PC-9 (cell line): ENCODE results near the gene C2CD5. TPM values are rescaled to one million over a fixed set of nuclear protein-coding genes. Genes with fewer than 3 reads are reported as not detected.

ENCODE experiments used
- BruUV-seq: library from RNA; stranded (reverse); fragments of 400-500 nt; replicated peaks from 2 replicates; lab custom pipeline; 2021; lab: Mats Ljungman, UMichigan
- CTCF ChIA-PET: fragments of 300-600 bp; sonication (Branson Sonifier 250); formaldehyde crosslinking; loops from one replicate; lab custom pipeline; 2022; ENCODE audit warnings: antibody characterized with exemption; lab: Charles Lee
- POLR2A ChIA-PET: fragments of 300-600 bp; sonication (Branson Sonifier 250); formaldehyde crosslinking; loops from one replicate; lab custom pipeline; 2022; ENCODE audit warnings: antibody characterized with exemption; ENCODE audit not compliant: unreplicated experiment; lab: Charles Lee
- DNase-seq, 2 experiments: peaks; one replicate each; pipeline versions ENCODE4 v3.0.0 to v3.0.0-alpha.2; 2015 to 2022; ENCODE audit warnings: mixed read lengths in 1 of 2
- H2AFZ ChIP-seq: fragments of 200-600 bp; sonication (generic); 2 replicates; pipeline ENCODE4 v1.8.1; 2017; ENCODE audit warnings: antibody characterized with exemption
- H3F3A ChIP-seq: fragments of 200-600 bp; sonication (generic); 2 replicates; pipeline ENCODE4 v1.8.1; 2017; ENCODE audit warnings: antibody characterized with exemption, mild to moderate bottlenecking, low read depth; ENCODE audit not compliant: insufficient read depth
- H3K27ac ChIP-seq: fragments of 200-600 bp; sonication (generic); 2 replicates; pipeline ENCODE4 v1.6.1; 2016; ENCODE audit warnings: mixed run types
- H3K27me3 ChIP-seq: fragments of 200-600 bp; sonication (generic); 2 replicates; pipeline ENCODE4 v1.6.1; 2016; ENCODE audit warnings: low read depth, mixed run types; ENCODE audit not compliant: insufficient read depth
- H3K36me3 ChIP-seq: fragments of 200-600 bp; sonication (generic); 2 replicates; pipeline ENCODE4 v1.6.1; 2016; ENCODE audit warnings: low read depth, mixed run types
- H3K4me1 ChIP-seq: fragments of 200-600 bp; sonication (generic); replicated peaks from 2 replicates; pipeline ENCODE4 v1.6.1; 2016; ENCODE audit warnings: mixed run types; ENCODE audit not compliant: insufficient read depth
- H3K4me2 ChIP-seq: fragments of 200-600 bp; sonication (generic); 2 replicates; pipeline ENCODE4 v1.6.1; 2017; ENCODE audit warnings: mixed run types
- H3K4me3 ChIP-seq: fragments of 200-600 bp; sonication (generic); 2 replicates; pipeline ENCODE4 v1.6.1; 2016; ENCODE audit warnings: mixed run types
- H3K79me2 ChIP-seq: fragments of 200-600 bp; sonication (generic); 2 replicates; pipeline ENCODE4 v1.6.1; 2017; ENCODE audit warnings: low read depth, mixed run types
- H3K9me2 ChIP-seq: fragments of 200-600 bp; sonication (generic); 2 replicates; pipeline ENCODE4 v1.8.1; 2017; ENCODE audit warnings: mild to moderate bottlenecking; ENCODE audit not compliant: insufficient read depth
- H3K9me3 ChIP-seq: fragments of 200-600 bp; sonication (generic); 2 replicates; pipeline ENCODE4 v1.8.1; 2016; ENCODE audit warnings: low read depth; ENCODE audit not compliant: insufficient read depth
- H4K20me1 ChIP-seq: fragments of 200-600 bp; sonication (generic); 2 replicates; pipeline ENCODE4 v1.8.1; 2017; ENCODE audit not compliant: insufficient read depth
- EZH2 ChIP-seq: fragments of 200-600 bp; sonication (generic); IDR thresholded peaks from 2 replicates; pipeline ENCODE4 v1.8.0; 2017; ENCODE audit warnings: antibody characterized with exemption, low read depth
- intact Hi-C: fragments of 100-400 bp; cut with micrococcal nuclease; formaldehyde crosslinking; loops from one replicate; pipeline ENCODE4 v1.10.0; 2022; ENCODE audit not compliant: unreplicated experiment
- total RNA-seq: library from RNA; stranded (reverse); gene quantifications from 2 replicates; pipeline ENCODE4 v1.2.3, GENCODE V29; 2021
- TF ChIP-seq, protein P1 (sequence below): fragments of 200-600 bp; sonication (generic); conservative IDR thresholded peaks from 2 replicates; pipeline ENCODE4 v1.6.1; 2017; ENCODE audit warnings: mixed run types, antibody characterized with exemption, mild to moderate bottlenecking, moderate library complexity

C2CD5 gene
- total RNA-seq, 1 experiment from 2014 or later = 28.6 TPM

DNA sequence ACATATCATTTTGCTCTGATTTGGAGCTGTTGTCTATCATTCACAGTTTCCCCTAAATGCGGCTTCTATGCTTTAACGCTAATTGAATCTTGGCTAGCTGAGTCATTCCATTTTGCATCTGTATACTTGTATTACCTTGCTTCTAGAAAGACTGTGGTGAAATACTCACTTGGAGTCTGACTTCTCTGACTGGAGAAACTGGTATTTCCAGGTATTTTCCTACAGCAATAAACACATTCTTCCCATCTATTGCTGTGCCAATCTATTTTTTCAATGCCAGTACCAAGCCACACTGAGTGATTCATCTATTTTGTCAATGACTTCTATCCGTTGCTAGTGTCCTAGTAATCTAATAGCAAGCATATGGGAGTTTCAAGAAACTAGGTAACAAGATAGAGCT is 133.9 kb downstream of the C2CD5 start:
- Histone ChIP-seq H3K27me3 (no peaks in the 10 kb centered on the region), H3K9me2 (no peaks in the 10 kb centered on the region), H3K9me3 (peaks cover 10% of the 10 kb centered on the region), H3K79me2 (no peaks in the 10 kb centered on the region), H3K36me3 (no peaks in the 10 kb centered on the region), H3F3A (peaks cover 36% of the 10 kb centered on the region), H3K27ac (peak overlapping the region; percentile 84), H3K4me3 (no peak overlapping the region), H3K4me1 (peaks cover 55% of the 10 kb centered on the region), H3K4me2 (peak overlapping the region; percentile 51; the same call in 1 of the 2 replicates), H4K20me1 (no peaks in the 10 kb centered on the region), H2AFZ (no peak overlapping the region)
- ChIA-PET POLR2A (interaction anchor here (0.6 to 1.2 kb wide), 2 partner anchors 26 to 33 kb away, joined by 4 to 14 read pairs; no protein-coding TSS in a partner anchor), CTCF (interaction anchor here (0.6 kb wide), 1 partner anchor 48 kb away, joined by 4 read pairs; no protein-coding TSS in a partner anchor)
- peak; percentile 45 to 98 for DNase-seq
- intact Hi-C loops = loop anchor here (1.0 to 10.0 kb wide), 2 partner anchors 27 to 136 kb away; no protein-coding TSS in a partner anchor
- BruUV-seq = no TSS peak
- TF ChIP-seq, protein P1, sequence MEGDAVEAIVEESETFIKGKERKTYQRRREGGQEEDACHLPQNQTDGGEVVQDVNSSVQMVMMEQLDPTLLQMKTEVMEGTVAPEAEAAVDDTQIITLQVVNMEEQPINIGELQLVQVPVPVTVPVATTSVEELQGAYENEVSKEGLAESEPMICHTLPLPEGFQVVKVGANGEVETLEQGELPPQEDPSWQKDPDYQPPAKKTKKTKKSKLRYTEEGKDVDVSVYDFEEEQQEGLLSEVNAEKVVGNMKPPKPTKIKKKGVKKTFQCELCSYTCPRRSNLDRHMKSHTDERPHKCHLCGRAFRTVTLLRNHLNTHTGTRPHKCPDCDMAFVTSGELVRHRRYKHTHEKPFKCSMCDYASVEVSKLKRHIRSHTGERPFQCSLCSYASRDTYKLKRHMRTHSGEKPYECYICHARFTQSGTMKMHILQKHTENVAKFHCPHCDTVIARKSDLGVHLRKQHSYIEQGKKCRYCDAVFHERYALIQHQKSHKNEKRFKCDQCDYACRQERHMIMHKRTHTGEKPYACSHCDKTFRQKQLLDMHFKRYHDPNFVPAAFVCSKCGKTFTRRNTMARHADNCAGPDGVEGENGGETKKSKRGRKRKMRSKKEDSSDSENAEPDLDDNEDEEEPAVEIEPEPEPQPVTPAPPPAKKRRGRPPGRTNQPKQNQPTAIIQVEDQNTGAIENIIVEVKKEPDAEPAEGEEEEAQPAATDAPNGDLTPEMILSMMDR = no peak
- no peak for TF ChIP-seq EZH2

DNA sequence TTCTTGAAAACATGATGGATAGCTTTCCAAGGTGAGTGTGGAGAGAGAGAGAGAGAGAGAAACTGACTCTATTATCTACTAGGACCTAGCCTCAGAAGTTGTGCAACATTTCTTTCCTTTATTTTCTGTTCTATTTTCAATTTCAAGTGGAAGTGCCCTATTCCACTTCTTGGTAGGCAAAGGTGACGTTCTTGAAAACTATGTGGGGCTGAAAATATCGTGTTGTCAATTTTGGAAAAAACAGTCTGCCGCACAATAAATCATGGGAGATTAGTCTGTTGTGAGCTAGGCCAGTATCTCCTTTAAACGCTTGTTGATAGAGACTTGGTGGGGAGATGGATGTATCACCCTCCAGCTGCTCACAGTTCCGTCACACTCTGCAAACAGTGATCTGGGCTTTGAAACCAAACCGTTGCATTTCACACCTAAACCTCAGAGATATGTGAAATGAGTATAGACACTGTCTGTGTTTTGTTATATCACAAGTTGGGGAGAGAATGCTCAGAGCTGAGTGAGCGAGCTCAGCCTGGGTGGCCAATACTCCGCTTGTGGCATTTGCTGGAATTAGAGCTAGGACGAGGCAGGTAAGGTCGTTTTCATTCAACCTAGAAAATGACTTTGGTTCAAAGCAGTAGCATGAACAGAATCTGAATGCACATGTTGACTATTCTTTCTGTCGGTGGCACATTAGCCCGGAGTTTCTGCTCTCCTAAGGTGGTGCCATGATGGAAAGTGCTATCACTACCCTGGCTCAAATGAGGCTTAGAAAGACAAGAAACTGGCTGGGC is 134.8 kb downstream of the C2CD5 start:
- Histone ChIP-seq H3K9me3 (peaks cover 16% of the 10 kb centered on the region), H3F3A (peaks cover 27% of the 10 kb centered on the region), H3K9me2 (no peaks in the 10 kb centered on the region), H2AFZ (no peak overlapping the region; the same call in 1 of the 2 replicates), H3K4me3 (no peak overlapping the region), H3K27me3 (no peaks in the 10 kb centered on the region), H4K20me1 (no peaks in the 10 kb centered on the region), H3K4me2 (peak overlapping the region; percentile 39), H3K27ac (peak overlapping the region; percentile 84), H3K36me3 (no peaks in the 10 kb centered on the region), H3K4me1 (peaks cover 46% of the 10 kb centered on the region), H3K79me2 (no peaks in the 10 kb centered on the region)
- intact Hi-C loops = loop anchor here (1.0 to 10.0 kb wide), 2 partner anchors 28 to 135 kb away; no protein-coding TSS in a partner anchor
- ChIA-PET CTCF (no interaction called here), POLR2A (interaction anchor here (1.2 kb wide), 1 partner anchor 27 kb away, joined by 4 read pairs; no protein-coding TSS in a partner anchor)
- no TSS peak for BruUV-seq
- no peak for TF ChIP-seq EZH2
- TF ChIP-seq, protein P1 = no peak
- DNase-seq = no peak

DNA sequence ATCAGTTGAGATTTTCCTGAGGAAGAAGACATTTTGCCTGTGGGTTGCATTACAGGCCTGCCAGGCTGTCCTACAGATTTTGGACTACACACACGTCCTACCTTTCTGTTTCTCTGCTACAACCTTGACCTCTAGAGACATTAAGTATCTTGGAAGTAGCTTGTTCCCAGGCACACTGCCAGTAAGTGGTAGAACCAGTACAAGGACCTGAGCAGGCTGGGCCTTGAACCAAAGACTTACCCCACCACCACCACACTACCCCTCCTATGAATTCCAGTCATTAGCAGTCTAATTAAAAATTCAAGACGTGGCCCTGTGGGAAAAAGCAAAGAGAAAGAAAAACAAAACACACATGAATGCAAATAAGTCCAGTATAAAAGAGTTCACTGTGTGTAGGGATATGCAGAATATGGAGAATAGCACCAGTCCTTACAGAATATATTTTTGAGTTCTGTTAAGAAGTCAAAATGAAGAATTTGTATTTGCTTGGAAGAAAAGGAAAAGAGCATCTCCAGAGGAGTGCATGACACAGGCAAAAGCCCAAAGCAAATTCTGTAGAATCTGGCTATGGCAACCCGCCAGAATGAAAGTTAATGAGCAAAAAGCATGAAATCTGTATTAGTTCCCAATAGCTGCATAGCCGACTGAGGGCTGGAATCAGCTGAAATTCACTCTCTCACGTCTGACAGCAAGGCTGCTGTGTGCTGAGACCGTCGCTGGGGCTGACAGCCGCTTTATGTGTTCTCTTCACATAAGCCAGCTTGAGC is 135.5 kb downstream of the C2CD5 start:
- DNase-seq = no peak
- no peak overlapping the region for H3K4me2 ChIP-seq
- BruUV-seq = no TSS peak
- H3K4me1 ChIP-seq = peaks cover 38% of the 10 kb centered on the region
- CTCF ChIA-PET = no interaction called here
- H3K36me3 ChIP-seq = no peaks in the 10 kb centered on the region
- H3K9me3 ChIP-seq = peaks cover 16% of the 10 kb centered on the region
- H3K27me3 ChIP-seq = no peaks in the 10 kb centered on the region
- POLR2A ChIA-PET = interaction anchor here (0.6 kb wide), 1 partner anchor 49 kb away, joined by 6 read pairs; no protein-coding TSS in a partner anchor
- H3F3A ChIP-seq = peaks cover 26% of the 10 kb centered on the region
- H3K79me2 ChIP-seq = no peaks in the 10 kb centered on the region
- no peaks in the 10 kb centered on the region for H4K20me1 ChIP-seq
- intact Hi-C loops = no loop called here
- H3K9me2 ChIP-seq = no peaks in the 10 kb centered on the region
- no peak overlapping the region for H3K4me3 ChIP-seq
- H2AFZ ChIP-seq = no peak overlapping the region
- TF ChIP-seq, protein P1 = no peak
- no peak overlapping the region for H3K27ac ChIP-seq
